Femur (tissue), 1 donor: ENCODE data around the gene NECAP2.
"Not testable (repeated sequence)": the region's sequence is repeated elsewhere in the genome, so short reads cannot be mapped to it uniquely, and the experiment has no call there.

Experiments
- DNase-seq: peaks from one replicate; pipeline ENCODE4 v3.0.0-alpha.2; 2017

The NECAP2 gene

DNA sequence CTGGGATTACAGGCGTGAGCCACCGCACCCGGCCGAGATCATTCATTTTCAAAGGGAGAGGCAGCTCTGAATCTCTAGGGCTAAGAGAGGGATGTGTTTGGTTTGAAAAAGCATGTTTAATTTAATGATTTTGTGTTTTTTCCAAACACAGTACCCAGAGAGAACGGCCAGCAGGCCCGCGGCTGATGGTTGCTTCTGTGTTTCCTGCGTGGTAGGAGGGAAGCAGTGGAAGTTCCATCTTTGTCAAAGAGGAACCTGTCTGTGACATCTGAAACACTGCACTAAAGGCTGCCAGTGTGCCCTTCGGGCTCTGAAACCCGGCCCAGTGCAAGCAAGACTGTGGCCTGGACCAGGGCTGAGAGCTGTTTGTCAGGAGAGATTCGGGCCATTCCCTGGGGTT lies 59.9 kb downstream of the NECAP2 start:
- not testable (repeated sequence) for DNase-seq

DNA sequence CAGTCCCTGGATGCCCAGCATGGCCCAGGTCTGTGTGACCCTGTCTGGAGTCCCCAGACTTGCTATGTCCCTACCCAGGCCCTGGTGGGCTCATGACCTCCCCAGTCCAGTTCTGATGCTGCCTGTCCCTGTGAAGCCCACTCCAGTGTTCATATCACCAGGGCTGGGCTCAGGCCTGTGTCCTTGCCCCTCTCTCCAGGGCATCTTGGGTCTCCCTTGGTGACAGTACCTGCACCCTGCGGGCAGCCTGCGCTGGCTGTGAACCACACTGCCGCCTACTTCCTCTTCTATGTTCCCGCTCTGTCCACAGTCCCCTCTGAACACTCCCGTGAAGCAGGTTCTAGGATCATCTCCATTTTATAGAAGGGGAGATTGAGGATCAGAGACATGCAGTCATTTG lies 60.5 kb downstream of the NECAP2 start:
- not testable (repeated sequence) for DNase-seq

DNA sequence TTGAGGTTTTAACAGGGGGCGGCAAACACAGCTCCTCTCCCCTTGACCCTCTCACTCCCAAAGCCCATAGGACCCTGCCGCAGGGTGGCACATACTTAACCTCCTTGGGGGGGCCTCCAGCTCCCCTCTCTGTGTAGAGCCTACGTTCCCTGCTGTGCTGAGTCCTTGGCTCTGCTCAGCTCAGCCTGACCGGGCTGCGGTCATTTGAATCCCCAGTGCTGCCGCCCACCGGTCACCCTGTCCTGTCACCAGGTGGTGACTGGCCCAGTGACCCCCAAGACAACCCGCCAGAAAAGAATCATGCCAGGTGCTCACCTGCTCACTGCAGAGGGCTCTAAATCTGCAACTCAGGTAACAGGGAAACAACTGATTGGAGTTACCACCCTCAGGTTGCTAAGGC lies 60.9 kb downstream of the NECAP2 start:
- not testable (repeated sequence) for DNase-seq

DNA sequence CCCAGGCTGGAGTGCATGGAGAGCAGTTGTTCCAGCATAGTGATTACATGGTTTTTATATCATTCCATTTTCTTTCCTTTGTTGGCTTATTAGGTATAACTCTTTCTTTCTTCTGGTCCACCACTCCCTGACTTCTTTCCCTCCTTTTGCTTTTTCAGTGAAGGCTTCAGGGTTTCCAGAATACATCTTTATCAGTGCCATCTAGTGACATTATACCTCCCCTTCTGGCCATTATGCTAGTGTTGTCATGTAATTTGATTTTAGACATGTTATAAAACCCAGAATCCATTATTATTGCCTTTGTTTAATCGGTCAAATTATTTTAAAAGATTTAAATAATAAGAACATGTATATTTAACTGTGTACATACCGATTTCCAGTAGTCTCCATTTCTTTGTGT lies 63.0 kb downstream of the NECAP2 start:
- DNase-seq, result no peak

DNA sequence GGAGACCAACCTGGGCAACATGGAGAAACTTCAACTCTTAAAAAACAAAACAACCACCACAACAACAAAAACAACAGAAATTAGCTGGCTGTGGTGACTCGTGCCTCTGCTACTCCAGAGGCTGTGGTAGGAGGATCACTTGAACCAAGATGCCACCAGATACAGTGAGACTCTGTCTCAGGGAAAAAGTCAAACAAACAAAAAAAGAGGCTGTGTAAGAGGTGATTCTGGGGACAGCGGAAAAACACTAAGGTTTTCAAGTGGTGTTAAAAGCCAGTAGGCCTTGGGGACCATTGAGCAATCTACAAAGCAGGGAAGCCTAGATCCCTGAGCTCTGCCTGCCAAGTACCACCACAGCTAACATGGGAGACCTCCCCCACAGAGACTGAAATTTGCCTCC lies 65.3 kb downstream of the NECAP2 start:
- DNase-seq, result not testable (repeated sequence)

DNA sequence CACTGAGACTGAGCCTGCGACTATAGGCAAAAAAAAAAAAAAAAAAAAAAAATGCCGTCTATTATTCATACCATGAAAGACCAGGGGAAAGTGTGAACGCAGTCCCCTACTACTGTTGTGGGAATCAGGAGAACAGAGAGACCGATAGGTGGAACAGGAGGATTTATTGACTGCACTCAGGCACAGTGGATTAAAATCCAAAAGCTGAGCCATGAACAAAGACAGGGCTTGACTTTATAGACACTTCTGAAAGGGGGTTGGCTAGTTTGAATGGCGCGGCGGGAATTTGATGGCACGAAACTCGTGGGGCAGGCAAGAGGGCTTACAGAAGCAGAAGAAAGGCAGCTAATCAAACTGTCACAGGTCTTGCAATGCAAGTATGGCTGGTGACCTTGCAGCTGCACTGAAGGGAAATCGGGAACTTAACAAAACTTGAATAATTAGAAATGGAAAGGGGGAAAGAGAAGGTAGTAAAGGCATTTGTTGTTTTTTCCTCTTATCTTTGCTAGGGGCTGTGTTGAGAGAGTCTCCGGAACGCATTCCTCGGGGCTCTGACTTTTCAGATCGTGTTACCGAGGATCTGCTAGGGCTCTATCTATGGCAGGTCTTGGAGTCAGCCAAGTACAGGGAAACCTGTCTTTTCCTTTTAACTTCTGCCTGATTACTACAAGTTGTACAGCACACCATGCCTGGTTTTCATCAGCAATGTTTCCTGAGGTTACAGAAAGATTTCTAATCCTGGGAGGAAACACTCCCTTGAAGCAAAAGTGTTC lies 66.0 kb downstream of the NECAP2 start:
- DNase-seq, result not testable (repeated sequence)

DNA sequence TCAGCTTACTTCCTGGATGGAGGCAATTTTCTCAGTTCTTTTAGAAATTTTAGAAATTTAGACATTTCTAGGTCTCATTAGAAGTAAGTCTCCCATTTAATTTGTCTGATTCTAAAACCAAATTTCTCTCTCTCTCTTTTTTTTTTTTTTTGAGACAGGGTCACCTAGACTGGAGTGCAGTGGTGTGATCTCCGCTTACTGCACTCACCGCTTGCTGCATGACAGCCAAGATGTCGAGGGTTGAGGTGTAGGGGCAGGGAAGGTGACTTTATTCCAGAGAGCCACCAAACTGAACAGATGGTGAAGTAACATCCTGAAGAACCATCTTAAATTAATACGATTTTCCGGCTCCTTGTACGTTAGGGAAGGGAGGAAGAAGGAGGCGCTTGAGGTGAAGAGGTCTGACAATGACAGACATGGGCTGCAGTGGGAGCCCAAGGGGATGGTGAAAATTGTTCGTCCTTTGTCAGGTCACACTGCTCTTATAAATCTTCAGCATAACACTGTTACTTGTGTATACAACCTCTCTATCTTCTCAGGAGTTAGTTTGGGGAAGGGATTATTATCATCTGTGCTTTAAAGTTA lies 68.4 kb downstream of the NECAP2 start:
- not testable (repeated sequence) for DNase-seq
